ENCODE measurements around the gene CEP135. TPM values are rescaled to one million over a fixed set of nuclear protein-coding genes. Genes with fewer than 3 reads are reported as not detected.
A peak's percentile ranks its signal among the peaks of the same experiment; 100 is the strongest.

Gene CEP135
- total RNA-seq, 1 experiment from 2014 or later, result 13.9 TPM

GRCh38 chr4:55947912-55948725 is 626 bp upstream of the CEP135 start:
- no peak overlapping the region for H3T11ph ChIP-seq (ENCODE audit: low read length)
- Mint-ChIP-seq H3K4me1 (peaks cover 28 to 31% of the 10 kb centered on the region in 2 experiments), H3K36me3 (ENCODE audit: insufficient read depth in 1 of 3, low read depth in 3 of 3) (peaks cover 0 to 16% (median 0%) of the 10 kb centered on the region in 3 experiments; a peak in 5 of 7 replicates), H3K4me3 (peak overlapping the region; percentile 88 to 93), H3K9me3 (no peaks in the 10 kb centered on the region; a peak in 1 of 5 replicates), H3K27me3 (ENCODE audit: low read depth) (no peaks in the 10 kb centered on the region; the same call in 1 of the 2 replicates), H3K27ac (peak overlapping the region in 1 of 3 experiments; percentile 49; a peak in 3 of 7 replicates)
- H3K56ac ChIP-seq (ENCODE audit: insufficient read length, low read depth, low read length), result no peak overlapping the region
- H4K5ac ChIP-seq (ENCODE audit: insufficient read length, low read depth, low read length), result no peak overlapping the region
- H2AFZ ChIP-seq (ENCODE audit: low read length), result no peak overlapping the region
- no peaks in the 10 kb centered on the region for H3K79me2 ChIP-seq (ENCODE audit: insufficient read depth, low read length)
- no peak overlapping the region for H3K27ac ChIP-seq (ENCODE audit: insufficient read length, low read depth, low read length)
- H2BK12ac ChIP-seq (ENCODE audit: insufficient read length, low read depth, low read length), result no peak overlapping the region
- no peaks in the 10 kb centered on the region for H3K79me1 ChIP-seq (ENCODE audit: insufficient read depth, low read depth, low read length, poor library complexity, severe bottlenecking)
- no peak overlapping the region for H2BK20ac ChIP-seq (ENCODE audit: low read depth, low read length, poor library complexity, severe bottlenecking)
- TF ChIP-seq CTCF (conservative IDR thresholded peaks at IDR 0.05), result no peak
- no peak overlapping the region for H3K9ac ChIP-seq (ENCODE audit: extremely low read depth, insufficient read length, low read length)
- no peak overlapping the region for H4K8ac ChIP-seq (replicated peaks; ENCODE audit: insufficient read length, low read depth, low read length)
- no peaks in the 10 kb centered on the region for H3K27me3 ChIP-seq (ENCODE audit: insufficient read depth, low read length)
- no peaks in the 10 kb centered on the region for H3K9me3 ChIP-seq (ENCODE audit: control insufficient read depth, low read depth, low read length)
- no peak overlapping the region for H4K91ac ChIP-seq (ENCODE audit: insufficient read length, low read depth, low read length)
- no peak overlapping the region for H3K14ac ChIP-seq (ENCODE audit: insufficient read depth, low read length)
- no peak overlapping the region for H3K23ac ChIP-seq (ENCODE audit: insufficient read length, low read depth, low read length)
- no peak for DNase-seq
- no peak overlapping the region for H2BK120ac ChIP-seq (ENCODE audit: low read depth, low read length, poor library complexity, severe bottlenecking)
- H3K18ac ChIP-seq (ENCODE audit: insufficient read length, low read depth, low read length), result no peak overlapping the region
- no CpG with 5 or more reads among the region's 19 CpGs for WGBS (ENCODE audit: extremely low coverage, insufficient read length, low lambda C conversion rate)
- H4K20me1 ChIP-seq (ENCODE audit: control insufficient read depth, insufficient read depth, insufficient read length), result no peaks in the 10 kb centered on the region
- no peak overlapping the region for H2AK5ac ChIP-seq (ENCODE audit: insufficient read length, low read length)
- no peaks in the 10 kb centered on the region for H3K23me2 ChIP-seq (ENCODE audit: insufficient read length, low read depth, low read length, poor library complexity, severe bottlenecking)
- no peak overlapping the region for H2BK15ac ChIP-seq (ENCODE audit: low read depth, low read length)
- H3K4me2 ChIP-seq (ENCODE audit: insufficient read depth, insufficient read length, low read length), result peak overlapping the region; percentile 57
- no peak overlapping the region for H2BK5ac ChIP-seq (ENCODE audit: insufficient read length, low read length)
- peaks cover 2% of the 10 kb centered on the region; the same call in 1 of the 2 replicates for H3K4me1 ChIP-seq (ENCODE audit: insufficient read depth, low read length)
- H3K4ac ChIP-seq (ENCODE audit: low read depth, low read length), result no peak overlapping the region

Data from H9 (cell line).